GM19455 (cell line): ENCODE measurements around the gene DRC3.
"Not testable (repeated sequence)": the region's sequence is repeated elsewhere in the genome, so short reads cannot be mapped to it uniquely, and the experiment has no call there.

Experiments used
- ATAC-seq: cut with Tn5 transposase; IDR thresholded peaks from one replicate; pipeline ENCODE4 v1.9.1; 2021; ENCODE audit not compliant: unreplicated experiment

Gene DRC3

DNA sequence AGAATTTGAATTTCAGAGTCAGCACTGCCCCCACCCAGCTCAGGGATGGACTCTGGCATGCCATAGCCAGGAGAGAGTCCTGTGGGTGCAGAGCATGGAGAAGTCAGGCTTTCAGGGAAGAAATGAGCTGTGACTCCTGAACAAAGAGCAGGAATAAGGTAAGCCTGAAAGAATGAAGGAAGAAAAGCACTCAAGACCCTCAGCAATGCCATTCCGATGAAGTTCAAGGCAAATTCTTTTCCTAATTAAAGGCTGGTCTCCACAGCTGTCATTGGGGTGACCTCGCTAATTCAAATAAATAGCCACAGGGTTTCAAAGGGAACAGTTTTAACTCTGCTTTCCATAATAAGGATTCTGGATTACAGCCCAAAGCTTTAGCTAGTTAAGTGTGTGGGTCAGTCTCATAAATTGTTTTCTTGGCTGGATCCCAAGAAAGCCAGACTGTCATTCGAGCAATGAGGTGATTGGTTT lies 32.2 kb upstream of the DRC3 start:
- no peak for ATAC-seq

GRCh38 chr17:17941015-17941414 lies 31.6 kb upstream of the DRC3 start:
- no peak for ATAC-seq

- no peak for ATAC-seq
Measured at GRCh38 chr17:17942846-17943245, 29.8 kb upstream of the DRC3 start.

GRCh38 chr17:17943281-17943984 lies 29.2 kb upstream of the DRC3 start:
- no peak for ATAC-seq

DNA sequence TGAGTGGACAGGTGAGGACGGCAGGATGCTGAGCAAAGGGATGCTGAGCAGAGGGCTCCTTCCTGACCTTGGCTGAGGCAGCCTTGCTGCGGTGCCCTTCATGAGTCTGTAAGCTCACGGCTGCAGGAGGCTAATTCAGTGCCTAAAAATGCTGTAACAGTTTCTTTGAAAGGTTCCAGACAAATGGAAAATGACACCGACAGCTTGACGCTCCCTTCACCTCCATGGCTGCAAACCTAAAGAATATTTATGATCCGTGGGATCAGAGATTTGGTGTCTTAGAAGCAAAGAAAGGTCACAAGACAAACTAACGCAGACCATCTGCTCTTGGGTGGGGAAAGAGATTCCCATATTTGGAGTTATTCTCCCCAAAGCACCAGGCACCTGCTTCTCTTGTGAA lies 28.4 kb upstream of the DRC3 start:
- ATAC-seq = no peak

- ATAC-seq = no peak
Measured at GRCh38 chr17:17944743-17945142, 27.9 kb upstream of the DRC3 start.

DNA sequence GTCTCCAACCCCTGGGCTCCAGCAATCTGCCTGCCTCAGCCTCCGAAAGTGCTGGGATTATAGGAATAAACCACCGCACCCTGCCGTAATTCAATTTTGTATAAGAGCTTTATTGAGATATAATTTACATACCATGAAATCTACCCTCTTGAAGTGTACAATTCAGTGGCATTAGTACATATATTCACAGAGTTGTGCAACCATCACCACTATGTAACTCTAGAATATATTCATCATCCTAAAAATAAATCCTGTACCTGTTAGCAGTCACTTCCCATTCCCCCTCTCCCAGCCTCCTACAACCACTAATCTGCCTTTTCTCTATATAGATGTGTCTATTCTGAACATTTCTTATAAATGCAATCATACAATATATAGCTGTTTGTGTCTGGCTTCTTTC lies 26.6 kb upstream of the DRC3 start:
- ATAC-seq = no peak

DNA sequence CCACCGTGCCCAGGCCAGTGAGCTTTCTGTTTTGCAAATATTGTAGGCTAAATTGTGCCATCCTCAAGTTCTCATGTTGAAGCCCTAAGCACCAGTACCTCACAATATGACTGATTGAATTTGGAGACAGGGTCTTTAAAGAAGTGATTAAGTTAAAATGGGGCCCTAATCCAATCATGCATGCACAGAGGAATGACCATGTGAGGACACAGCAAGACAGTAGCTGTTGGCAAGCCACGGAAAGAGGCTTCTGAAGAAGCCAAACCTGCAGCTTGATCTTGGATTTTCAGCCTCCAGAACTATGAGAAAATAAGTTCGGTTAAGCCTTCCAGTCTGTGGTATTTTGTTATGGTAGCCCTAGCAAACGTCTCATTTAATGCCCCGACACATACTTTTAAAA lies 25.4 kb upstream of the DRC3 start:
- no peak for ATAC-seq

DNA sequence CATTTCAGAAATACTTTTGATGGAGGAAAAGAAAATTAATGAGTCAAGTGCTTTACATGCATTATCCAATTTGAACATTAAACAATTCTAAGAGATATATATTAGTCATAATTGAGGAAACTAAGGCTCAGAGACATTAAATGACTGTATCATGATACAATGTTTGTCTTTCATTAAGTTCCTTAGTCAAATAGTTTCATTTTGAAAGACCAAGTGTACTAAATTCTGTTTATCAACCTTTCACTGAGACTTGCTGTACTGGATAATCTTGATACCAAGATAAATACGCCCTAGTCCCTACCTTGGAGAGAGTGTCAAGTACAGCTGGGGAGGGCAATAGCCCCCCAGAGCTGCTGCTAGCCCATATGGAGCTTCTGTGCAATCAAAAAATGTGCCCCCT lies 24.7 kb upstream of the DRC3 start:
- no peak for ATAC-seq

GRCh38 chr17:17950347-17950746 lies 22.3 kb upstream of the DRC3 start:
- ATAC-seq = no peak

- ATAC-seq = no peak
Measured at GRCh38 chr17:17950806-17951205, 21.9 kb upstream of the DRC3 start.

DNA sequence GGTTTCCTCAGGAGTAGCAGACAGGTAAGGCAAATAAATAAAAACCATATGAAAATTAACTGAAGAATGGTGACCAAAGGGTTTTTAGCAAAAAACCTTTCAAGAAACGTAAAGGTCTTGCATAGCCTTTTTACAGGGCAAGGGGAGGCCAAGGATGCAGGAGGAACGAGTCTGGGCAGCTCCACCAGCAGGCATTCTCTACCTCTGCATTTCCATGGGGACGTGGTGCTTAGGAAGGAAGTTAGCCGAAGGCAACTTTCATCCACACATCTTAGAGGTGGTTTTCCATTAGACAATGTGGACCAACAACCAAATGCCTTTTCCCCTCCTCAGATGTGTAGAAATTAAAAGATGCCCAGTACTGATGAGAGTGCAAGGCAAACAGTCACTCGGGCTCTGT lies 21.1 kb upstream of the DRC3 start:
- ATAC-seq = no peak

- no peak for ATAC-seq
Measured at GRCh38 chr17:17952691-17953090, 20.0 kb upstream of the DRC3 start.

- ATAC-seq = no peak
Measured at GRCh38 chr17:17954079-17954478, 18.6 kb upstream of the DRC3 start.

GRCh38 chr17:17955790-17956341 lies 16.8 kb upstream of the DRC3 start:
- not testable (repeated sequence) for ATAC-seq

GRCh38 chr17:17957584-17957916 lies 15.1 kb upstream of the DRC3 start:
- ATAC-seq = no peak

DNA sequence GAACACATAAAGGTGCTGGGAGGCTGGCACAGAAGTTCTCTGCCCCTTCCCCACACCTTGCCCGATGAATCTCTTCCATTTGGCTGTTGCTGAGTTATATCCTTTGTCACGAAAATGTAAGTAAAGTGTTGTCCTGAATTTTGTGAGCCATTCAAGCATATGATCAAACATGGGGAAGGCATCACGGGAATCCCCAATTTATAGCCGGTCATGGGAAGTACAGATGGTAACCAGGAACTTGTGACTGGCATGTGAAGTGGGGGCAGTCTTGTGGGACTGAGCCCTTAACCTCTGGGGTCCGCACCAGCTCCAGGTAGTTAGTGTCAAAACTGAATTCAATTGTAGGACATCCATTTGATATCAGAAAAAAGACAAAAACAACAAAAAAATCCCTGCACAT lies 13.7 kb upstream of the DRC3 start:
- ATAC-seq = no peak

- no peak for ATAC-seq
Measured at GRCh38 chr17:17959520-17960361, 12.9 kb upstream of the DRC3 start.

- ATAC-seq = no peak
Measured at GRCh38 chr17:17960500-17961030, 12.1 kb upstream of the DRC3 start.

- ATAC-seq = no peak
Measured at GRCh38 chr17:17963066-17963465, 9.6 kb upstream of the DRC3 start.

DNA sequence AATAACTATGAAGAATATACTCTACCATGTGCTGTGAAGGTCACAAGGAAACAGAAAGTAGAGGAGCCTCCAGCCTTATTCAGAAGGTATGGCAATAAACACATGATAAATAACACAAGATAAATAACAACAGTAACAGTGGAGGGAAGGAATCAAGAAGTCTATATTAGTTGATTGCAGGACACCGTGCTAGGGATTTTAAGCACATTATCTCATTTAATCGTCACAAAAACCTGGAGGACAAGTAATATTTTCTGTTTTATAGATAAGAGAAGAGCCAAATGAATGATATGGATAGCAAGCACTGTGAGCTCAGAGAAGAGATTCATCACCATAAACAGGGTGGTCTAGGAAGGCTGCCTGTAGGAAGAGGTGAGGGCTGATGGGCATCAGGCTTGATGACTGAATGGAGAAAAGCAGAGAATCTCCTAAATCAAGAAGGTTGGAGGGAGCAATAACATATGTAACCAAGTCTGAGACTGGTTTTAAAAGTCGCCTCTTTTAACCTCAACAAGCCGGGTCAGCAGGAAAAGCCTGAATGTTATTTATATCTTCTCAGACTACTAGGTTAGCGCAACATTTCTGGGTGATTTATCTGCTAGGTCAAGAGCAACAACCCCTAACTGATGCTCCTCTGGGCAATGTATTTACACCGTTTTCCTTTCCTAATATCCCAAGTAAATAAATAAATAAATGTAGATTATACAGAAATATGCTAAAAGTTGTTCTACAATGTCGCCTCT lies 8.8 kb upstream of the DRC3 start:
- ATAC-seq = no peak
